ENCODE measurements around the gene COL5A1.

Gene COL5A1

DNA sequence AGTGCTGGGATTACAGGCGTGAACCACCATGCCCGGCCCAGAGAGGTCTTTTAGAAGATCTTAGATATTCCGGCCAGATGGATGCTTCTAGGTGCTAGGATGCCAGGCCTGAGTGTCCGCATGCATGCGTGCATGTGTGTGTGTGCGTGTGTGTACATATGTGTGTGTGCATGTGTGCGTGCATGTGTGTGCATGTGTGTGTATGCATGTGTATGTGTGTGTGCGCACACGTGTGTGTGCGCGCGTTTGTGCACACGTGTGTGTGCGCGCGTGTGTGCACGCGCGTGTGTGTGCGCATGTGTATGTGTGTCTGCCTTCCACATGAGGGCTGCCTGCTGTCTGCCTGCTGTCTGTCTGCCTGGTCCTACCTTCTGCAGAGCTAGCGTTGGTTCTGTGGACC lies 151.0 kb downstream of the COL5A1 start:
- no peak for DNase-seq (ENCODE audit: low spot score)

- DNase-seq (ENCODE audit: low spot score): no peak
These were observed 151.9 kb downstream of the COL5A1 start for GRCh38 chr9:134793288-134794188.

DNA sequence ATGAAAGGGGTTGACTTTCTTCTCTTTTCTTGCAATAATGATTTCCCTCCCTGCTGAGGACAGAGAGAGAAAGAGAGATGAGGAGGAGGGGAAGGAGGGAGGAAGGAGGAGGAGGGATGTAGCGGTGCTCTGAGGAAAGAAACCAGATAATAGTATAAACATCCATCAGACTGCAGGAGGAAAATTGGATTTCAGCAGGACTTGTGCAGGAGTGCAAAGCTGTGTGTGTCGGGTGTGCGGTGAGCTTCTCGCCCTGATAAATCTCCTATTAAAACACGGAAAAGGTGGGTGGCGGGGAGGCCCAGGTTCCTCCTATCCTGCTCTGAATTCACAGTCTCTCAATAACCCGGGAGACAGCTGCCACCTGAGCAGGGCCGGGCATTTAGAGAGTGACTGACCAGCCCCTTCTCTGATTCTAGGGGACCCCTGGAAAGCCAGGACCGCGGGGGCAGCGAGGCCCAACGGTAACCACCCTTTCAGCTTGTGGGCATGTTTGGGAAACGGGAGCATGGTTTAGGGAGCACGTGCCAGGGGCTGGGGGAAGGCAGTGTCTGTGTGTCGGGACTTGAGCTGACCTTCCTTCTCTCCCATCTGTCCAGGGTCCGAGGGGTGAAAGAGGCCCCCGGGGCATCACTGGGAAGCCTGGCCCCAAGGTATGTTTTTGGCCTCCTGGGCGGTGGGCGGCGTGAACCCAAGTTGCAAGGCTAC lies 153.2 kb downstream of the COL5A1 start:
- no peak for DNase-seq (ENCODE audit: low spot score)

DNA sequence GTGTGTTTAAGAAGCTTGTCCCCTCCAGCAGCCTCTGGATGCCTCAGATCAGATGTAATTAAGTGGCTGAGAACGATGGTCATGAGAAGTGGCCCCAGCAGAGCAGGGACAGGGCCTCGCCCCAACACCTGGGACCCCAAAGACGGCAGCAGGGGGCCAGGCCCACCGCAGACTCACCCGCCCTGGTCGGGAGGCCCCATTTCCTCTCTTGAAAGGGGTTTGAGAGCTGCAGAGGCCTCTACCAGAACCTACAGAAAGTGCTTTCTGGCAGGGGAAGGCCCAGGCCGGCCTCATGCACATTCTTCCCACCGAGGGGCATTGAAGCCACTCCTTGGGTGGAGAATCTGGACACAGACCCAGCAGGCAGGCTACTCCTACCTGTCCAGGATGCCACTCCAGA lies 153.8 kb downstream of the COL5A1 start:
- no peak for DNase-seq (ENCODE audit: low spot score)

DNA sequence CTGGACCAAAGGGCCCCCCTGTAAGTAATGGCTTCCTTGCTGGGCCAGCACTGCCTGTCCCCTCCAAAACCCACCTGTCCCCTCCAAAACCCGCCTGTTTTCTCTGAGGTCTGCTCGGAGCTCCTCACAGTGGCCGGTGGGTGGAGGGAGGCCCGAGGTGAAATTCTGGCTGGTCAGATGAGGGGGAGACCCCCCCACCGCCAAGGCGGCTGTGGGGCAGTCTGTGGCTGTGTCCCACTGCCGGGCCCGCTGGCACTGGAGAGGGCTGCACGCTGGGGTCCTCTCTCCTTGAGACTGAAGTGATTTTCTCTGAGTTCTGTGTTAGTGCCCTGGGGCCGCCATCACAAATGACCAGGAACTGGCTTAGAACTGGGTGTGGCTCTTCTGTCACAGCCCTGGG lies 155.3 kb downstream of the COL5A1 start:
- no peak for DNase-seq (ENCODE audit: low spot score)

DNA sequence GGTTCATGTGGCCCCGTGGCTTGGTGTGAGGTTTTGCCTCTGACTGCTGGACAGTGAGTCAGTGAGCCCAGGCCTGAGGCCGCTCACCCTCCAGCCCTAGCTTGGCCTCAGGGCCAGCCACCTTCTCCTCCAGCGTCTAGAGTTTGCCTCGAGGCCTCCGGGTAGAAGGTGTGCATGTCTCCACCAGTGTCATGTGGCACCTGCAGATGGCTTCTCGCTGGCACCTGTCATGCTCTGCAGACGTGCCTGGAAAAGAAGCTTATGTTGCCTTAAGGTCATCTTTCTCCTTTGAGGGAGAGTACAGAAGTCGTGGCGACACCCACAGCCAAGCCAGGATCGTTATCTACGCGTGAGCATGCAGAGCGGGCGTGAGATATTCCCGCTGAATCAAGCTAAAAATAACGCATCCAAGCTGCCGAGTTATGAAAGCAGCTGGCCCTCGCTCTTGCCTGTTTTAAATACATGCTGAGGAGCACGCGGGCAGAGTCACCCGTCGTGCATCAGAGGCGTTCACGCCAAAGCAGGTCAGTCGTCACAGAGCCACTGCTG lies 159.3 kb downstream of the COL5A1 start:
- DNase-seq (ENCODE audit: low spot score): no peak

GRCh38 chr9:134802216-134802795 lies 160.7 kb downstream of the COL5A1 start:
- no peak for DNase-seq (ENCODE audit: low spot score)

GRCh38 chr9:134804871-134805270 lies 163.3 kb downstream of the COL5A1 start:
- DNase-seq (ENCODE audit: low spot score): no peak

- no peak for DNase-seq (ENCODE audit: low spot score)
These were observed 166.3 kb downstream of the COL5A1 start for GRCh38 chr9:134807716-134808446.

DNA sequence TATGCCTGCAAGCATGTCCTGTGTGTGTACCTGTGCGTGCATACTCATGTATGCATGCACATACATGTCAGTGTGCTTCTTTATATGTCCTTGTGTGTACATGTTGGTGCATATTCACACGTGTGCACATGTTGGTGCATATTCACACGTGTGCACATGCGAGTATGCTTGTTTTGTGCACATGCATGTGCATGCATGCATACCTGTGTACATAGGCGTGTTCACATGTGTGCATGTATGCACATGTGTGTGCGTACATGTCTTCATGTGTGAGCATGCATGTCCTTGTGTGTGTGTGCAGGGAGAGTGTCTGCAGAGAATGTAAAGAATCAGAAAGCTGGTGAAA lies 166.8 kb downstream of the COL5A1 start:
- DNase-seq (ENCODE audit: low spot score): no peak

- DNase-seq (ENCODE audit: low spot score): no peak
These were observed 167.7 kb downstream of the COL5A1 start for GRCh38 chr9:134809292-134809691.

DNA sequence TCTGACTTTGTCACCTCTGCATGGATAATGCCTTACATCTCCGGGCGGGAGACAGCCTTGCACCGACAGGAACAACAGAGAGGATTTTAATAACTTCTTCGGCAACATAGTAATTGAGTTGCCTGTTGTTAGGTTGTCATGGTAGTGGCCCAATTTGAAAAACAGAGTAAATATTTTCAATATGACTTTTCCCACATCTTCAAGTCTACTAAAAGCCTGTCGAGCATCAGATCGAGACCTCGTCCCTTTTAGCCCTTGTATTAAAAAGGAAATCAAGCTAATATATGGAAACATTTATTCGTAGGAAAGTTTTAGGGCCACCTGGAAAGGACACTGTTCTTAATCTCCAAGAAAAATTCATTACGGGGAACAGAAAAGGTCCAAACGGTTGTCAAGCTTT lies 168.2 kb downstream of the COL5A1 start:
- no peak for DNase-seq (ENCODE audit: low spot score)

GRCh38 chr9:134811079-134811672 lies 169.6 kb downstream of the COL5A1 start:
- DNase-seq (ENCODE audit: low spot score): no peak

DNA sequence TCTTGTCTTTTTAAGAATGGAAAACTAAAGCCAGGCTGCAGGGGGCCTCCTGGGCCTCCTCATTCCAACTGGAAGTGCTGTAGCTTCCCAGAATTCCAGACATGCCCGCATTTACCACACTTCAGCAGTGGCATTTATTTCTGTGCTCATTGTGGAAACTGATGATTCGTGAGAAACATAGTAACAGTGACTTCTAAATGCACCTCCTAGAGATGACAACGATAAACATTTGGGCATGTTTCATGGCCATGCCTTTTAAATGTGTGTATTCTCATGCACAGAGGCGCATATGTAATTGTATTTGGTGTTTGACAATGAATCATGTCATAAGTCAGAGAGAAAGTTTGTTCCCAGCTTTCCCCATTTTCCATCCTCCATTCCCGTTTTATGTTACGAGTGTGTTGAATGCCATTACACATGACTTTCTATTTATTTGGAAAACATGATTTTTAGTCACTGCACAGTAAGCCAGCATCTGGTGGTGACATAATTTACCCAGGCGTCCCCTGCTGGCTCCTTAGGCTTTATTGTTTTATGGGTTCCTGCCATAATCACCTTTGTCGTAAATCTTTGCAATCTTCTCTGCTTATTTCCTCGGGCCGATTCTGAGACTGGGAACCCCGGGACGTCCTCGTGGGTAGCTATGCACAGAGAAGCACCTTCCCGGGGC lies 170.2 kb downstream of the COL5A1 start:
- no peak for DNase-seq (ENCODE audit: low spot score)

- DNase-seq (ENCODE audit: low spot score): no peak
These were observed 170.7 kb downstream of the COL5A1 start for GRCh38 chr9:134812343-134812673.

DNA sequence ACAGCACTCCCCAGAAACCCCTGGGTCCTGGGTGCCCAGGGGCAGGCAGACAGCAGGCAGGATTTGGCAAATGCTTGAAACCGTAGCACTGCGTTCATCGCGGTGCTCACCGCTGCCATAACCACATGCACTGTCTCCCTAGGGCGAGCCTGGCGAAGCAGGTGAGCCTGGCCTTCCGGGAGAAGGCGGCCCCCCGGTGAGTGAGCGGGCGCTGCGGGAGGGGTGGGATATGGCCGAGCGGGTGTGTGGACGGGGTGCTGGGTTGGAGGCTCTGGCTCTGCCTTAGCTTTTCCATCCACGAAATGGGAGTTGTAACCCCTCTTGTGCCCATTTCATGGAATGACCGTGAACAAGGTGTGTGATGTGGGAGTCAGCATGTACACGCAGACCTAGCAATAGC lies 172.2 kb downstream of the COL5A1 start:
- DNase-seq (ENCODE audit: low spot score): no peak

GRCh38 chr9:134814598-134815215 lies 173.1 kb downstream of the COL5A1 start:
- DNase-seq (ENCODE audit: low spot score): no peak

GRCh38 chr9:134815435-134816214 lies 174.0 kb downstream of the COL5A1 start:
- no peak for DNase-seq (ENCODE audit: low spot score)

DNA sequence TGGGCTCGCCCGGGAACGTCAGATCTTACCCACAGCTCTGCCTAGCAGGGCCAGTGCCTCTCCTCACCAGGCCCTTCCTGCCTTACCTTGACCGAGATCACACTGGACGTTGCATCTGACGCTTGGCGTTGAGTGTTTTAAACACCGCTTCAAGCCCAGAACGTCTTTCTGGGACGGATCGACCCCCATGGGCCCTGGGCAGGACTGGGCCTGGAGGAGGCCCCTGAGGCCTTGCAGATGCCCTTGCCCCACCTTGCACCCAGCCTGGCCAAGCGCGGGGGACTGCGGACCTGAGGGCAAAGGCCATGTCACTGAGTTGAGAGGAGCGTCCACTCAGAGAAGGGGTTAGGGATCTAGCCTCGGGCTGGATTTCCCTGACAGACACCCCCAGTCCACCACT lies 174.7 kb downstream of the COL5A1 start:
- no peak for DNase-seq (ENCODE audit: low spot score)

GRCh38 chr9:134818000-134818568 lies 176.5 kb downstream of the COL5A1 start:
- no peak for DNase-seq (ENCODE audit: low spot score)

All from COLO829 (cell line).